Measurements from ENCODE around the gene CLDN5. TPM values are rescaled to one million over a fixed set of nuclear protein-coding genes. Genes with fewer than 3 reads are reported as not detected.

The CLDN5 gene
- total RNA-seq, 4 donors from 2014 or later: 67.6 to 367 (median 162) TPM

DNA sequence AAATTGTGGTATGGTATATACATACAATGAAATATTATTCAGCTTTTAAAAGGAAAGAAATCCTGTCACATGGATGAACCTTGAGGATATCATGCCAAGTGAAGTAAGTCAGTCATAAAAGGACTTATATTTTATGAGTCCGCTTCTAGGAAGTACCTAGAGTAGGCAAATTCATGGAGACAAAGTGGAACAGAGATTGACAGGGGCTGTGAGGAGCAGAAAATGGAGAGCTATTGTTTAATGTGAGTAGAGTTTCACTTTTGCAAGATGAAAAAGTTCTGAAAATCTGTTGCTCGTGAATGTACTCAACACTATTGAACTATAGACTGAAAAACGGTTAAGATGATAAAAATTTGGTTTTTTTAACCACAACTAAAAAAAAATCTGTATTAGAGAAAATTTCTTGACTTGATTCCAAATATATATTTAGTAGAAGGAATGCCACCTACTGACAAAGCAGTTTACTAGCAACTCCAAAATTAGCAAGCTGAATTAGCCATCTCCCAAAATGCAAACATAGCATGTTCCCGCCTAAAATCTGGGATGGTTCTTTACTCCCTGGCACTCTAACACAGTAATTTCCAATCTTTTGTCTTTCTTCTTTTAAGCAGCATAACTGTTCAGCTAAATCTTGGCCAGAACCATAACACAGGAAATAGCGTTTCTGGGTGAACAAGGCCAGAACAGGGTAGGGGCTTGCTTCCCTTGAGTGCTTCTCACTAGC lies 46.7 kb downstream of the CLDN5 start:
- TF ChIP-seq, protein P1, sequence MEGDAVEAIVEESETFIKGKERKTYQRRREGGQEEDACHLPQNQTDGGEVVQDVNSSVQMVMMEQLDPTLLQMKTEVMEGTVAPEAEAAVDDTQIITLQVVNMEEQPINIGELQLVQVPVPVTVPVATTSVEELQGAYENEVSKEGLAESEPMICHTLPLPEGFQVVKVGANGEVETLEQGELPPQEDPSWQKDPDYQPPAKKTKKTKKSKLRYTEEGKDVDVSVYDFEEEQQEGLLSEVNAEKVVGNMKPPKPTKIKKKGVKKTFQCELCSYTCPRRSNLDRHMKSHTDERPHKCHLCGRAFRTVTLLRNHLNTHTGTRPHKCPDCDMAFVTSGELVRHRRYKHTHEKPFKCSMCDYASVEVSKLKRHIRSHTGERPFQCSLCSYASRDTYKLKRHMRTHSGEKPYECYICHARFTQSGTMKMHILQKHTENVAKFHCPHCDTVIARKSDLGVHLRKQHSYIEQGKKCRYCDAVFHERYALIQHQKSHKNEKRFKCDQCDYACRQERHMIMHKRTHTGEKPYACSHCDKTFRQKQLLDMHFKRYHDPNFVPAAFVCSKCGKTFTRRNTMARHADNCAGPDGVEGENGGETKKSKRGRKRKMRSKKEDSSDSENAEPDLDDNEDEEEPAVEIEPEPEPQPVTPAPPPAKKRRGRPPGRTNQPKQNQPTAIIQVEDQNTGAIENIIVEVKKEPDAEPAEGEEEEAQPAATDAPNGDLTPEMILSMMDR (IDR thresholded peaks at IDR 0.05): no peak
- DNase-seq (ENCODE audit: low spot score) (no peak), ATAC-seq (ENCODE audit: low FRiP score) (no peak)

DNA sequence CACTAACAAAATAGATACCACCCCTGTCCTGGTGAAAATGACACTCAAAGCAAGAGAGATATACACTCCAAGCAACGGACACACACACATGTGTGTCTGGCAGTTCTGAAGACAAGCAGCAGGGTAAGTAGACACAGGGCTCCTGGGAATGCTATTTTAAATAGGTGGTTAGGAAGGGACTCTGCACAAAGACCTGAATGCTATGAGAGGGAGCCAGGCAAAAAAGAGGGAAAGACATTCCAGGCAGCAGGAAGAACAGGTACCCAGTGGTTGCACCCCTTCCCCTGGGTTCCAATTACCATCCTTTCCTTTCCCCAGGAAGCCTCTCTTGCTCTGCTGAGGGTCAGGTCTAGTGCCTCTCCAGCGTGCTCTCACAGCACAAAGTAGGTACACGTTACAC lies 48.2 kb downstream of the CLDN5 start:
- DNase-seq (ENCODE audit: low spot score): no peak
- ATAC-seq (ENCODE audit: low FRiP score): no peak
- TF ChIP-seq, protein P1 (IDR thresholded peaks at IDR 0.05): no peak

DNA sequence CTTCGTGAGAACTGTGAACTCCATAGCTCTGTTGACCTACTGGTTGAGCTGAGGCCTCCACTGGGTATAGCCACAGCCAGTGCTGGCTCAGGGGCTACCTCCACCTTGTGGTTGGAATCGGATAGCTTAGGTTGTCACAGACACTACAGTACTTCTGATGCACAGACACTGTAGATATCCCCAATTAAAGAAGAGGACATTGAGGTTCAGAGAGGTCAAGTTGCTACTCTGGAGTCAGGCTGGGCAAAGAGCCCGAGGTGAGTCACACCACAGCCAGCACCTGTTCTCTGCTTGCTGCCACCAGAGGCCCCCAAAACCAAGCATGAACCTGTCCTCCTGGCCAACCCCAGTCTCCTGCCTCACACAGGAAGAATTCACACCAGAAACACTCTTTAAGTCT lies 50.6 kb downstream of the CLDN5 start:
- TF ChIP-seq, protein P1 (IDR thresholded peaks at IDR 0.05): no peak
- DNase-seq (ENCODE audit: low spot score): no peak
- ATAC-seq (ENCODE audit: low FRiP score): no peak

Other genes starting within 250 kb of the CLDN5 start
- gene CLTCL1, start 232.7 kb downstream of the CLDN5 start, total RNA-seq: 10 to 100 TPM in 1 of 4 donors, 1 to 10 TPM in 3; 5.0 to 14.3 (median 5.9) TPM
- gene HIRA, start 92.7 kb downstream of the CLDN5 start, total RNA-seq: 10 to 100 TPM; 20.8 to 32.7 (median 22.6) TPM
- 10 to 100 TPM; 17.3 to 25.9 (median 24.0) TPM for gene MRPL40, start 91.9 kb downstream of the CLDN5 start, total RNA-seq
- 10 to 100 TPM; 52.7 to 75.3 (median 57.3) TPM for gene C22orf39, start 76.7 kb downstream of the CLDN5 start, total RNA-seq
- 10 to 100 TPM; 32.3 to 47.5 (median 40.3) TPM for gene UFD1, start 45.2 kb downstream of the CLDN5 start, total RNA-seq
- 1 to 10 TPM in 2 of 4 donors, under 1 TPM in 1, not detected in 1; 0.95 to 1.4 (median 1.2) TPM for gene CDC45, start 44.5 kb downstream of the CLDN5 start, total RNA-seq
- gene SEPTIN5, start 190.1 kb upstream of the CLDN5 start, total RNA-seq: 10 to 100 TPM in 1 of 4 donors, 1 to 10 TPM in 3; 3.7 to 19.1 (median 5.9) TPM
- 1 to 10 TPM in 2 of 4 donors, under 1 TPM in 2; 0.88 to 9.3 (median 1.4) TPM for gene GP1BB, start 199.1 kb upstream of the CLDN5 start, total RNA-seq
- gene TBX1, start 236.4 kb upstream of the CLDN5 start, total RNA-seq: 1 to 10 TPM in 1 of 4 donors, under 1 TPM in 1, not detected in 2; 0.65 to 2.7 TPM

All from omental fat pad (tissue), 4 donors.